C4-2B (cell line): ENCODE measurements around the gene FHOD1.

Experiments used
- ZFX ChIP-seq: fragments of 450-650 bp; IDR thresholded peaks from 2 replicates; pipeline ENCODE4 v1.6.1; 2017
- TF ChIP-seq, protein P1 (sequence below): fragments of 450-650 bp; conservative IDR thresholded peaks from 2 replicates; pipeline ENCODE4 v1.5.1; 2017; ENCODE audit warnings: mild to moderate bottlenecking

DNA sequence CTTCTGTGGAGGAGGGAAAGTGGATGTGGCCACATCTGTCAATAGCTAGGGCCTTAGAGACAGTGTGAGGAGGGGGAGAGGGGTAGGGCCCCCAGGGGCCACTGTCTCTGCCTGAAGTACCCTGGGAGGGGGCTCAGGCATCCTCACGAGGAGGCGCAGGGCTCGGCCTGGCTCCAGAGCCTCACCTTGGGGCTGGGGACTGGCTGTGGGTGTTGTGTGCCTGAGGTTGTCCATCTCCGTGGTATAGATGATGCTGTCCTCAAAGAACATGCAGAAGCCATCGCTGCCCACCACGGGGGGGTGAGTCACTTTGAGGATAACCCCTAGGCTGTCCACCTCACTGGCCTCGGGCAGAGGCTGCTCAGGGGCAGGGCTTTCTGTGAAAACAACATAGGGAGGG, 44.2 kb upstream of the FHOD1 start:
- TF ChIP-seq, protein P1, sequence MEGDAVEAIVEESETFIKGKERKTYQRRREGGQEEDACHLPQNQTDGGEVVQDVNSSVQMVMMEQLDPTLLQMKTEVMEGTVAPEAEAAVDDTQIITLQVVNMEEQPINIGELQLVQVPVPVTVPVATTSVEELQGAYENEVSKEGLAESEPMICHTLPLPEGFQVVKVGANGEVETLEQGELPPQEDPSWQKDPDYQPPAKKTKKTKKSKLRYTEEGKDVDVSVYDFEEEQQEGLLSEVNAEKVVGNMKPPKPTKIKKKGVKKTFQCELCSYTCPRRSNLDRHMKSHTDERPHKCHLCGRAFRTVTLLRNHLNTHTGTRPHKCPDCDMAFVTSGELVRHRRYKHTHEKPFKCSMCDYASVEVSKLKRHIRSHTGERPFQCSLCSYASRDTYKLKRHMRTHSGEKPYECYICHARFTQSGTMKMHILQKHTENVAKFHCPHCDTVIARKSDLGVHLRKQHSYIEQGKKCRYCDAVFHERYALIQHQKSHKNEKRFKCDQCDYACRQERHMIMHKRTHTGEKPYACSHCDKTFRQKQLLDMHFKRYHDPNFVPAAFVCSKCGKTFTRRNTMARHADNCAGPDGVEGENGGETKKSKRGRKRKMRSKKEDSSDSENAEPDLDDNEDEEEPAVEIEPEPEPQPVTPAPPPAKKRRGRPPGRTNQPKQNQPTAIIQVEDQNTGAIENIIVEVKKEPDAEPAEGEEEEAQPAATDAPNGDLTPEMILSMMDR: no peak
- no peak for TF ChIP-seq ZFX
